ENCODE measurements around the gene SAMD14.

The SAMD14 gene

DNA sequence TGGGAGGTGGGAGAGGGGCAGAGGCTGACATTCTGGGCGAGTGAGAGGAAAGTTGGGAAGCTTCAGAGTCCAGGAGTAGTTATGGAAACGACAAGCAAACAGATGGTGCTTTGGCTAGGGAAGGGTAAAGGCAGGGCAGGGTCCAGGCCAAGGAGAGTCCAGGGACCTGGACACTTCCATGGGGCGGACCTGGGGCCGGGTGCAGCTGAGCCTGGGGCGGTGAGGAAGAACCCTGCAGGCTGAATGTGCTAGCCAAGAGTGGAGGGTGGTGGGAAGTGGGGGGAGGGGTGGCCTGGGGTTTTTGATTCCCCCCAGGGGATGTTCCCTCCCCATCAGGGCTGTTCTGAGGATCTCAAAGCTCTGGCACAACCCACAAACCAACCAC, 17.9 kb upstream of the SAMD14 start:
- DNase-seq (ENCODE audit: low read depth): no peak

DNA sequence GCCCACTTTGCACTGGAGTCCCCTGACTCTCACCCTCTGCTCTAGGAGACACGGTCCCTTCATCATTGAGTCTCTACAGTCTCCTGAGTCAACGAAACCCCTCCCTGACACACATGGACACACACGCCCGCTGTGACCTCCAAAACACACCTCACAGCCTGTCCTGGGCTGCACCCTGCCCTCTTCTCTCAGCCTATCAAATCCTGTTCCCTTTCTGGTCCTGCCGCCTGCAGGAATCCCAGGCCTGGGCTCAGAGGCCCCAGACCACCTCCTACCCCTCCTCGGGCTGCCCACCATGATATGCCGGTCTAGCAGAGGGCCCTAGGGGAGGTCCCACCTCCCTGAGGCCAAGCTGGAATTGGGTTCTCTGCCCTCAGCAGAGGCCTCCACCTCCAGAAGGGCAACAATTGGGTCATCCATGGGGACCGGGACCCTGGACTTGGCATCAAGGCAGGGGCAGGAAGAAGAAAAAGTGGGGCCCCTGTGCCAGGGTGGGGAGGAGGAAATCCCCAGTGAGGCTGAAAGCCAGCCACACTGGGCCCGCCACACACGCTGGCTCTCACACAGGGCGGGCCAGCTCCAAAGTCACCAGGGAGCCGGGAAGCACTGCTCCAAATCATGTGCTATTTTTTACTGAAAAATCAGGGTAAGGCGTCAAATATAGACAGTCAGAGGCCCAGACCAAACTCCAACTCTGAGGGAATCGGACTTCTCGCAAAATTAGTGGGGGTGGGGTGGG, 17.1 kb upstream of the SAMD14 start:
- DNase-seq (ENCODE audit: low read depth): no peak

- no peak for DNase-seq (ENCODE audit: low read depth)
Measured at GRCh38 chr17:50146230-50146926, 16.4 kb upstream of the SAMD14 start.

DNA sequence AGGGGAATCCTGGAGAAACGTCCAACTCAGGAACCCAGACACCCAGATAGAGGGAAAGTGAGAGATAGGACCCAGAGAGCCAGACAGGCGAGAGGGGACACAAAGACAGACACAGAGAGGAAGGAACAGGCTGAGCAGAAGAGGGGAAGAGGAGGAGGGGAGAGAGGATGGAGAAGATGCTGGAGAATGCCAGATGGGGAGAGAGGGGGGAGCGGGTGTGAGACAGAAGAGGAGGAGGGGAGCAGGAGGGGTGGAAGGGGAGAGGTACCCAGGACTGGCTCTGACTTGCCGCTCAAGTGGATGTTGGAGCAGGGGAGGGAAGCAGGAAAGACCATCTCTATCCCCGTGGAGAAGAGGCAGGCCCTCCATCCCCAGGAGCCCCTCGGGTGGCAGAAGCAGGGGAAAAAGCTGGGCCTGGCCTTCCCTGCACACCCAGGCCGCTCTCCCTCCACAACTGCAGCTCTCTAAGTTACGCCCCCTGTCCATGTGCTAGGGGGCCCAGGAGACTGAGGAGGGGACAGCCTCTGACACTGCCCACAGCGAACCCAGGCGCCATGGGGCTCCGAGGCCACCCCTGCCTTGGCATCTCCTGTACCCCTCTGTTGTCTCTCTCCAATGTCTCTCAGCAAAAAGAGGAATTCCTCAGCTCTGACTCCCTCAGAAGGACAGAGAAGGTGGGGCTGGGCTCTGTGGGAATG, 15.7 kb upstream of the SAMD14 start:
- DNase-seq (ENCODE audit: low read depth): no peak

GRCh38 chr17:50144845-50145531, 15.0 kb upstream of the SAMD14 start:
- no peak for DNase-seq (ENCODE audit: low read depth)

DNA sequence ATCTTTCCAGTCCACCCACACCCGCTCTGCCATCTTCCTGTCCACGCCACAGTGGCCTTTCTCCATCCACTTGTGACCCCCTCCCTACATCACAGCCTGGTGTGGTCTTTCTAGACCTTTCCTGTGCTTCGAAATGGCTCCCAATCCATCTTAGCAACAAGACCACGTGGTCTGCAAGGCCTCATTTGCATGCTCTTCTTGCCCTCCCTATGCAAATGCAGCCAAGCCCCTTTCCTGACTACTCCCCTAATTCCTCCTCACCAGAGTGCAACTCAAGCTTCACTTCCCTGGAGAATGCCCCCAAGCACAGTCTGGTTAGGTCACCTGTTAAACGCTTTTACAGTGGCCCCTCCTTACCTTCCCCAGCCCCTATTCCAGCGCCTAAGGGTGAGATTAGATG, 14.4 kb upstream of the SAMD14 start:
- DNase-seq (ENCODE audit: low read depth): no peak

DNA sequence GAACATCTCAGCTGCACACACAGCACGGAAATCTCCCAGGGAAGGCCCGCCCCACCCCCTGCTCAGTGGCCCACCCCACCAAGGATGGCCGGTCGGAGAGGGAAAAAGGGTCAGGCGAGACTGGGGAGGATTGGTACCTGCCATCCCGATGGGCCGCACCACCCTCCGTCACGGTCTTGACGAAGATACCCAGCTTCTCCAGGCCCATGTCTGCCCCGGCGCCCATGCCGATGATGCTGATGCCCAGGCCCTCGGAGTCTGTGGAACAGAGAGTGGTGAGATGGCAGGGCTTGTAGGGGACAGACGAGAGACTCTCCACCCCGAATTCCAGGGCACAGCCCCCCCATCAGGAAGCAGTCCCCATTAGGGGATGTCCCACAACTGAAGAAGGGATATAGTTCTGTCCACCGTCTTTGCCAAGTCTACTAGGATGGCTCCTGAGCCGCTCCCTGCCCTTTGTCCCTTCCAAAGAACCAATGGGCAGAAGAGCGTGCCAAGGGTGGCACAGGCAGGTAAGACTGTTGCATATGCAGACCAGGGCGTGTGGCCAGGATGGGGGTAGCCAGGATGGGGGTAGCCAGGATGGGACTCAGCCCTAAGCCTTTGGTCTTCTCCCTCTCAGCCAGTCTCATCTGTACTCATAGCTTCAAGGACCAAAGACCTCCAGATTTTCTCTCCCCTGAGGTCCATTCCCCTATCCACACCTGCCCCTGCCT, 13.7 kb upstream of the SAMD14 start:
- no peak for DNase-seq (ENCODE audit: low read depth)

DNA sequence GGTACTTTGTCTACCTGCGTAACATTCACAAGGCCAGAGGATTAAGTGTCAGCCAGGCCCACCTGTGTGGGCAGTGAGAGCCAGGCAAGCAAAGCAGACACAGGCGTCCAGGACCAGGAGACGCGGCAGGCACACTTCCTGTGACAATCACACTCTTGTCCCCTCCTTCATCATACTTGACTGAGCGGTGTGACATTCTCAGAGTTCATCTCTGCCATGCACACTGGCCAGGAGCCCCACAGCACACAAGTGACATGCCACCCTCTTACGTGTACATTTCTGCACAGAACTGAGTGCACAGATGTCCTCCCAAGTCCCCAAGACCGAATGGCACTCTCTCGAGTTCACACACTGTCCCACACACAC, 11.8 kb upstream of the SAMD14 start:
- no peak for DNase-seq (ENCODE audit: low read depth)

- DNase-seq (ENCODE audit: low read depth): no peak
Measured at GRCh38 chr17:50141026-50141744, 11.2 kb upstream of the SAMD14 start.

DNA sequence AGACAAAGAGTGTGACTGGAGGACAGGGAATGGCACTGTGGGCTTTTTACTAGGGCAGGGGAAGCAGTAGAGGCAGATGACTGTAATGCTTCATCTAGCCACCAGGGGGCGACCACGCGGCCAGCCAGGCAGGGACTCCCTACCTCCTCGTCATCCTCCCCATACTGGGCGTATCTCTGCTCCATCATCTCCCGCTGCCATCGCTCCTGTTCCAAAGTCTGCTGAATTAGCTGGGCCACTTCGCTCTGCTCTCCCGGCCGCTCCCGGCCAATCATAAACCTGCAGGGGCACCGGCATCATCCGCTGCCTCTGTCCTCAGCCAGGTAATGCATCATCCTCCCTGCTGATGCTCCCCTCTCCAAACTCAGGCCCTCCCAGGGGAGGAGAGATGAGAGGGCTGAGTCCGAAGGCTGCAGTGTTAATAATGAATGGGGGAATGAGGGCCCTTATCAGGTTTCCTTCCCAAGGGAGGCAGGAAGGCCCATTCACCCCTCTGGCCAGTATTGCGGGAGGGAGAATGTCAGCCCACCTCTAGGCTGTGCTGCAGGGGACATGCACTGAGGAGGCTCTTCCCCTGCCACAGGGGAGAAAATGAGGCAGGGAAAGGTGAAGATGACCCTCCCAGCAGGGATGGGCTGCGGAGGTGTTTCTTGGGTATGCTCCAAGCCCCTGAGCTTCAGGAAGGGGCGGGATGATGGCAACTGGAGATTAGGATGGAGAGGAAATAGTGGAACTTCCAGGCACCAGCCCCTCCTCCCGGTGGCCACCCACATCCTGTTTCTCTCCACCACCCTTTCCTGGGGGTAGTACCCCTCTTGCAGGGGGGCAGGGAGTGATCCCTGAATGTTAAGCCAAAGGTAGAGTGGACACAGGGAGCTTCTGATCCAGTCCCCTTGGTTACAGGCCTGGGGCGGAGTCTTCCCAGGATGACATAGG, 10.3 kb upstream of the SAMD14 start:
- DNase-seq (ENCODE audit: low read depth): peak; percentile 74

GRCh38 chr17:50139185-50139783, 9.3 kb upstream of the SAMD14 start:
- DNase-seq (ENCODE audit: low read depth): no peak

DNA sequence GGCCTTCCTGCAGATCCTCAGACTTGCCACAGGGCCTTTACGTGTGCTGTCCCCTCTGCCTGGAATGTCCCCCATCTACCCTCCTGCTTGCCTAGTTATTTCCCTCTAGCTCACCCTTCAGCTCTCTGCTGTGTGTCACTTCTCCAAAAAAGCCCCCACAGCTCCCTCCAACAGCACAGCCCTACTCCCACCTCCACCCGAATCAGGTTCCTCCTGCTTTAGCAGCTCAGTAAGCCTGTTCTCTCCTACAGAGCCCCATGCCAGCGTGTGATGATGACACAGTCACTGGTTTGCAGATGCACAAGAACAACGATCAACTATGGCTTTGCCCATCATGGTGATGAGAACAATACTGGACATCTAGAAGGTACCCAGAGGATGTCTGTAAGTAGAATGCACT, 7.1 kb upstream of the SAMD14 start:
- DNase-seq (ENCODE audit: low read depth): no peak

- no peak for DNase-seq (ENCODE audit: low read depth)
Measured at GRCh38 chr17:50136096-50136687, 6.2 kb upstream of the SAMD14 start.

- DNase-seq (ENCODE audit: low read depth): no peak
Measured at GRCh38 chr17:50135316-50136095, 5.5 kb upstream of the SAMD14 start.

DNA sequence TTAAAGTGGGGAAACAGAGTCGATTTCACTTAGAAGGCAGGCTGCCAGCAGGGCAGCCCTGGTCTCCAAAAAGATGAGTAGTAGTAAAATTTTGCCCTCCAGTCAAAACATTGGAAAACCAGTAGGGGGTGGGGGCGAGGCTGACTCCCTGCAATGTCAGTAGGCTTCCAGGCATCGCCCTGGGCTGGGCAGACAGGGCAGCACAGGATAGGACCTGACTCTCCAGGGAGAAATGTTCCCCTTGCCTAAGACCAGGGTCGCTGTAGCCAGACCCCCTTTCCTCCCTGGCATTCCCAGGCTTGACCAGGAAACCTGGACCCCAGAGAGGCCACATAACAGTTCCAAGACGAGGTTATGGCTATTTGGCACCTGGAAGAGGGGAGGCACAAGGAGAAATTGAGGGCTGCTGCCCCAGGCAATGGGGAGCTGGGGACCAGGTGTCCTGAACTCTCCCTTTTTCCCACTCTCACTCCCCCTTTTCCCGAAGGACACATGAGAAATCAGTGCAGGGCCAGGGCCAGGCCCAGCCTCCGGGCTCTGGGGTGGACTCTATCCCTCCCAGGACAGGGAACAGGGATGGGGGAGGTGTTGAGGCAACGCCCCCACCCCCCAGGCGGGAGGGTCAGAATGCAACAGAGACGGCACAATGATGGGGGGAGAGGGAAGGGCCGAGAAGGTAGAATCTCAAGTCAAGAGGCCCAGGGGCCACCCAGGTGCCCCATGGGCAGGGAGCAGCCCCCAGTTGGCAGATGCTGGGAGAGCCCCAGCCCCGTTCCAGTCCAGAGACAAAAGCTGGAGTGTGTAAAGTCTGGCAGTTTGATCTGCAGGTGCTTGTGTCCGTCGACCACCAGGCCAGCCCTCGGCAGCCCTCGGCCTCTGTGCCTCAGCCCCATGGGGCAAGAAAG, 4.5 kb upstream of the SAMD14 start:
- no peak for DNase-seq (ENCODE audit: low read depth)

DNA sequence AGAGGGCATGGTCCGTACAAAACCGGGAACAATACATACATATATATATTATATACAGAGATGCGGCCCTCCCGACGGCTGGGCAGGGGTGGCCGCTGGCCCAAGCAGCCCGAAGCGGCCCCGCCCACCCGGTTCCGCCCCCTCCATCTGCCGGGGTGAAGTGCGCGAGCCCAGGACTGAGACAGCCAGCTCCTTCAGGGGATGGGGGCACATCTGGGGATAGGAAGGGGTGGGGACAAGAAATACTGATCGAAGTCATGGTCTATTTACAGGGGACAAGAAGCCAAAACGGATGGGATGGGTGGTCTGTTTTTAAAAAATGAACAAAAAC, 3.8 kb upstream of the SAMD14 start:
- DNase-seq (ENCODE audit: low read depth): no peak

GRCh38 chr17:50133028-50133768, 3.2 kb upstream of the SAMD14 start:
- peak; percentile 47 for DNase-seq (ENCODE audit: low read depth)

All from iris pigment epithelial cell (primary cell).